Esophagus (tissue), 2 donors: Measurements from ENCODE around the gene INS. TPM values are rescaled to one million over a fixed set of nuclear protein-coding genes. Genes with fewer than 3 reads are reported as not detected.

Source experiments
- H3K27ac ChIP-seq, 2 donors: one replicate each; pipeline ENCODE4 v1.5.1; 2013; ENCODE audit warnings: low read depth in 2 of 2, mild to moderate bottlenecking in 2 of 2, inconsistent platforms in 1 of 2, low read length in 1 of 2, moderate library complexity in 1 of 2
- H3K27me3 ChIP-seq, 2 donors: one replicate each; pipeline ENCODE4 v1.6.1; 2013; ENCODE audit warnings: low read length in 2 of 2, control low read depth in 1 of 2, mild to moderate bottlenecking in 1 of 2; ENCODE audit not compliant: insufficient read depth in 2 of 2, control insufficient read depth in 1 of 2
- H3K36me3 ChIP-seq, 2 donors: one replicate each; pipeline ENCODE4 v1.6.1; 2013; ENCODE audit warnings: low read length in 1 of 2; ENCODE audit not compliant: control insufficient read depth in 2 of 2, insufficient read depth in 2 of 2
- H3K4me1 ChIP-seq, 2 donors: one replicate each; pipeline ENCODE4 v1.6.1; 2013; ENCODE audit warnings: low read length in 1 of 2; ENCODE audit not compliant: control insufficient read depth in 2 of 2, insufficient read depth in 2 of 2
- H3K4me3 ChIP-seq, 2 donors: one replicate each; pipeline ENCODE4 v1.5.1; 2013; ENCODE audit warnings: low read length in 2 of 2, mild to moderate bottlenecking in 2 of 2, low read depth in 1 of 2, moderate library complexity in 1 of 2
- H3K9me3 ChIP-seq, 2 donors: one replicate each; pipeline ENCODE4 v1.6.1; 2013; ENCODE audit warnings: mild to moderate bottlenecking in 2 of 2, low read depth in 1 of 2, low read length in 1 of 2, moderate library complexity in 1 of 2; ENCODE audit not compliant: control insufficient read depth in 2 of 2, insufficient read depth in 1 of 2
- WGBS, 2 donors: extraction: QIAGEN DNeasy Blood & Tissue Kit; methylation state at CpG; one replicate each; pipeline ENCODE4 v1.1.7; 2013; 5-methylcytosine and 5-hydroxymethylcytosine counted together
- polyA plus RNA-seq, 2 donors: library from polyadenylated mRNA; stranded (reverse); fragments of 200-250 nt; gene quantifications; one replicate each; pipeline ENCODE4 v1.2.3, GENCODE V29; 2013
- donor health status: healthy with polysubstance abuse.
- donor health status: Bipolar disorder and iron deficiency.

INS gene
- polyA plus RNA-seq, 2 donors: 1.4 to 3.3 TPM

- 50 to 72% methylated on average over 1 of the region's 1 CpG for WGBS, 2 donors
- Histone ChIP-seq H3K4me3 (no peak overlapping the region), H3K4me1 (peaks cover 0 to 25% of the 10 kb centered on the region in 2 donors), H3K27me3 (no peaks in the 10 kb centered on the region), H3K27ac (no peak overlapping the region), H3K9me3 (peaks cover 0 to 7% of the 10 kb centered on the region in 2 donors), H3K36me3 (no peaks in the 10 kb centered on the region)
Measured at GRCh38 chr11:2205214-2205720, 44.3 kb upstream of the INS start.

GRCh38 chr11:2204361-2205213 lies 43.6 kb upstream of the INS start:
- Histone ChIP-seq H3K9me3 (peaks cover 0 to 7% of the 10 kb centered on the region in 2 donors), H3K27ac (no peak overlapping the region), H3K27me3 (no peaks in the 10 kb centered on the region), H3K4me3 (no peak overlapping the region), H3K36me3 (no peaks in the 10 kb centered on the region), H3K4me1 (peaks cover 0 to 25% of the 10 kb centered on the region in 2 donors)
- WGBS, 2 donors: 76 to 82% methylated on average over 20 to 21 of the region's 21 CpGs

- Histone ChIP-seq H3K4me3 (no peak overlapping the region), H3K9me3 (peaks cover 0 to 7% of the 10 kb centered on the region in 2 donors), H3K36me3 (no peaks in the 10 kb centered on the region), H3K27ac (no peak overlapping the region), H3K27me3 (no peaks in the 10 kb centered on the region), H3K4me1 (peaks cover 0 to 21% of the 10 kb centered on the region in 2 donors)
- 75 to 80% methylated on average over 21 to 23 of the region's 23 CpGs for WGBS, 2 donors
Measured at GRCh38 chr11:2203440-2204259, 42.6 kb upstream of the INS start.

GRCh38 chr11:2202900-2203439 lies 42.0 kb upstream of the INS start:
- peaks cover 0 to 7% of the 10 kb centered on the region in 2 donors for H3K9me3 ChIP-seq
- peaks cover 0 to 16% of the 10 kb centered on the region in 2 donors for H3K4me1 ChIP-seq

GRCh38 chr11:2202071-2202899 lies 41.3 kb upstream of the INS start:
- H3K9me3 ChIP-seq: peaks cover 0 to 2% of the 10 kb centered on the region in 2 donors
- WGBS, 2 donors: 36 to 43% methylated on average over 27 to 29 of the region's 29 CpGs
- no peaks in the 10 kb centered on the region for H3K27me3 ChIP-seq
- H3K36me3 ChIP-seq: no peaks in the 10 kb centered on the region
- no peak overlapping the region for H3K4me3 ChIP-seq
- H3K4me1 ChIP-seq: peaks cover 0 to 16% of the 10 kb centered on the region in 2 donors
- peak overlapping the region; percentile 70 to 79 for H3K27ac ChIP-seq

More at GRCh38 chr11:2202900-2203439, 42.0 kb upstream of the INS start:
- Histone ChIP-seq H3K27ac (peak overlapping the region in 1 of 2 donors; percentile 23), H3K36me3 (no peaks in the 10 kb centered on the region), H3K27me3 (no peaks in the 10 kb centered on the region), H3K4me3 (no peak overlapping the region)
- 72 to 80% methylated on average over 10 of the region's 10 CpGs for WGBS, 2 donors

GRCh38 chr11:2201542-2201941 lies 40.5 kb upstream of the INS start:
- Histone ChIP-seq H3K4me3 (no peak overlapping the region), H3K4me1 (peaks cover 0 to 16% of the 10 kb centered on the region in 2 donors), H3K27me3 (no peaks in the 10 kb centered on the region), H3K36me3 (no peaks in the 10 kb centered on the region), H3K27ac (no peak overlapping the region), H3K9me3 (no peaks in the 10 kb centered on the region)
- WGBS, 2 donors: 69 to 74% methylated on average over 2 of the region's 2 CpGs

- 78 to 92% methylated on average over 1 of the region's 1 CpG for WGBS, 2 donors
- no peaks in the 10 kb centered on the region for H3K36me3 ChIP-seq
- no peak overlapping the region for H3K27ac ChIP-seq
- no peaks in the 10 kb centered on the region for H3K9me3 ChIP-seq
- H3K27me3 ChIP-seq: no peaks in the 10 kb centered on the region
- H3K4me1 ChIP-seq: peaks cover 0 to 16% of the 10 kb centered on the region in 2 donors
- H3K4me3 ChIP-seq: no peak overlapping the region
Measured at GRCh38 chr11:2200957-2201519, 40.0 kb upstream of the INS start.

- Histone ChIP-seq H3K9me3 (no peaks in the 10 kb centered on the region), H3K4me3 (no peak overlapping the region), H3K27ac (no peak overlapping the region), H3K36me3 (no peaks in the 10 kb centered on the region), H3K4me1 (peaks cover 0 to 16% of the 10 kb centered on the region in 2 donors), H3K27me3 (no peaks in the 10 kb centered on the region)
- 85 to 87% methylated on average over 11 of the region's 11 CpGs for WGBS, 2 donors
Measured at GRCh38 chr11:2200536-2200935, 39.5 kb upstream of the INS start.
